ES-I3 (cell line): ENCODE results near the gene NDST4.

ENCODE experiments used
- H3K36me3 ChIP-seq: 2 replicates; pipeline ENCODE4 v1.6.1; 2013; ENCODE audit warnings: mild to moderate bottlenecking, low read length, control low read depth, moderate library complexity; ENCODE audit not compliant: insufficient read depth
- H3K4me1 ChIP-seq: 2 replicates; pipeline ENCODE4 v1.6.1; 2013; ENCODE audit warnings: mild to moderate bottlenecking, control low read depth, low read length; ENCODE audit not compliant: insufficient read depth
- H3K9ac ChIP-seq: 2 replicates; pipeline ENCODE4 v1.6.1; 2013; ENCODE audit warnings: low read depth, mild to moderate bottlenecking, low read length, moderate library complexity
- H3K9me3 ChIP-seq: 2 replicates; pipeline ENCODE4 v1.6.1; 2013; ENCODE audit warnings: mild to moderate bottlenecking, low read length, moderate library complexity; ENCODE audit not compliant: control insufficient read depth, insufficient read depth

The NDST4 gene

GRCh38 chr4:115110191-115111181 is 2.9 kb downstream of the NDST4 start:
- H3K9ac ChIP-seq = no peak overlapping the region
- no peaks in the 10 kb centered on the region for H3K36me3 ChIP-seq
- peaks cover 8% of the 10 kb centered on the region; the same call in 1 of the 2 replicates for H3K4me1 ChIP-seq
- no peaks in the 10 kb centered on the region for H3K9me3 ChIP-seq

- H3K36me3 ChIP-seq = no peaks in the 10 kb centered on the region
- H3K9ac ChIP-seq = no peak overlapping the region
- H3K4me1 ChIP-seq = peaks cover 4% of the 10 kb centered on the region; the same call in 1 of the 2 replicates
- H3K9me3 ChIP-seq = no peaks in the 10 kb centered on the region
These were observed 4.6 kb downstream of the NDST4 start for GRCh38 chr4:115108850-115109249.

- no peak overlapping the region for H3K9ac ChIP-seq
- H3K9me3 ChIP-seq = no peaks in the 10 kb centered on the region
- H3K36me3 ChIP-seq = no peaks in the 10 kb centered on the region
- H3K4me1 ChIP-seq = no peaks in the 10 kb centered on the region
These were observed 6.0 kb downstream of the NDST4 start for GRCh38 chr4:115107411-115107810.

- Histone ChIP-seq H3K36me3 (no peaks in the 10 kb centered on the region), H3K4me1 (peaks cover 7% of the 10 kb centered on the region; the same call in 1 of the 2 replicates), H3K9ac (no peak overlapping the region), H3K9me3 (no peaks in the 10 kb centered on the region)
These were observed 11.7 kb downstream of the NDST4 start for GRCh38 chr4:115101675-115102074.

- no peaks in the 10 kb centered on the region for H3K9me3 ChIP-seq
- H3K9ac ChIP-seq = no peak overlapping the region
- H3K36me3 ChIP-seq = no peaks in the 10 kb centered on the region
- no peaks in the 10 kb centered on the region for H3K4me1 ChIP-seq
These were observed 22.8 kb downstream of the NDST4 start for GRCh38 chr4:115090483-115091075.

- Histone ChIP-seq H3K9ac (no peak overlapping the region), H3K9me3 (peaks cover 3% of the 10 kb centered on the region; the same call in 1 of the 2 replicates), H3K36me3 (no peaks in the 10 kb centered on the region), H3K4me1 (no peaks in the 10 kb centered on the region)
These were observed 30.8 kb downstream of the NDST4 start for GRCh38 chr4:115082633-115083032.

GRCh38 chr4:115076691-115077090 is 36.7 kb downstream of the NDST4 start:
- no peaks in the 10 kb centered on the region for H3K36me3 ChIP-seq

GRCh38 chr4:115058533-115058932 is 54.9 kb downstream of the NDST4 start:
- Histone ChIP-seq H3K36me3 (no peaks in the 10 kb centered on the region), H3K4me1 (no peaks in the 10 kb centered on the region), H3K9ac (no peak overlapping the region)

More at GRCh38 chr4:115076691-115077090, 36.7 kb downstream of the NDST4 start:
- no peaks in the 10 kb centered on the region for H3K4me1 ChIP-seq
- H3K9ac ChIP-seq = no peak overlapping the region
- H3K9me3 ChIP-seq = no peaks in the 10 kb centered on the region

GRCh38 chr4:115054836-115055235 is 58.6 kb downstream of the NDST4 start:
- no peaks in the 10 kb centered on the region for H3K4me1 ChIP-seq
- no peaks in the 10 kb centered on the region for H3K36me3 ChIP-seq
- H3K9ac ChIP-seq = no peak overlapping the region
- H3K9me3 ChIP-seq = no peaks in the 10 kb centered on the region

More at GRCh38 chr4:115058533-115058932, 54.9 kb downstream of the NDST4 start:
- H3K9me3 ChIP-seq = no peaks in the 10 kb centered on the region

- Histone ChIP-seq H3K4me1 (no peaks in the 10 kb centered on the region), H3K9me3 (no peaks in the 10 kb centered on the region), H3K9ac (no peak overlapping the region), H3K36me3 (no peaks in the 10 kb centered on the region)
These were observed 60.1 kb downstream of the NDST4 start for GRCh38 chr4:115053313-115053712.

GRCh38 chr4:115042496-115042895 is 70.9 kb downstream of the NDST4 start:
- H3K9ac ChIP-seq = no peak overlapping the region

GRCh38 chr4:115030281-115030680 is 83.1 kb downstream of the NDST4 start:
- 0 out of 2 replicates have a peak, but pooled peaks cover 3% of the 10 kb centered on the region for H3K4me1 ChIP-seq
- H3K9ac ChIP-seq = no peak overlapping the region
- no peaks in the 10 kb centered on the region for H3K36me3 ChIP-seq
- no peaks in the 10 kb centered on the region for H3K9me3 ChIP-seq

More at GRCh38 chr4:115042496-115042895, 70.9 kb downstream of the NDST4 start:
- no peaks in the 10 kb centered on the region for H3K36me3 ChIP-seq
- H3K9me3 ChIP-seq = no peaks in the 10 kb centered on the region
- H3K4me1 ChIP-seq = no peaks in the 10 kb centered on the region

- no peak overlapping the region for H3K9ac ChIP-seq
- H3K9me3 ChIP-seq = no peaks in the 10 kb centered on the region
- 0 out of 2 replicates have a peak, but pooled peaks cover 3% of the 10 kb centered on the region for H3K4me1 ChIP-seq
- no peaks in the 10 kb centered on the region for H3K36me3 ChIP-seq
These were observed 84.6 kb downstream of the NDST4 start for GRCh38 chr4:115028682-115029410.

- Histone ChIP-seq H3K9ac (no peak overlapping the region), H3K4me1 (no peaks in the 10 kb centered on the region), H3K36me3 (no peaks in the 10 kb centered on the region), H3K9me3 (no peaks in the 10 kb centered on the region)
These were observed 113.5 kb downstream of the NDST4 start for GRCh38 chr4:114999880-115000279.
